Measurements from ENCODE around the gene HDAC8.
"Not testable (repeated sequence)": the region's sequence is repeated elsewhere in the genome, so short reads cannot be mapped to it uniquely, and the experiment has no call there.

HDAC8 gene

DNA sequence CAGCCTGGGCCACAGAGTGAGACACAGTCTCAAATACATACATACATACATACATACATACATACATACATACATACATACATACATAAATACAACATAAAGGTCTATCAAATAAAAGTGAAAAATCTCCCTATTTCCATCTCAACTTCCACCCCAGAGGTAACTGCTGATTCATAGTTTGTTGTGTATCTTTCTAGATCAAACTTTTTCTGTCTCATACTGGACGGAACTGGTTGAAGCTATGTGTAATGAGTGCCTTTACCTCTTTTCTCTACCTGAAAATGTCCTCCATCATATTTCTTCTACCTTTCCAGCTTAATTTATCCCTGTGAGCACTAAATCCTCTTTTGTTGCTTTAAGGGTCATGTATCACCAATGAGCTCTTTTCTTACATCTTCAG, 102.5 kb downstream of the HDAC8 start:
- DNase-seq: no peak
- intact Hi-C loops (cut with DNase I): no loop called here

DNA sequence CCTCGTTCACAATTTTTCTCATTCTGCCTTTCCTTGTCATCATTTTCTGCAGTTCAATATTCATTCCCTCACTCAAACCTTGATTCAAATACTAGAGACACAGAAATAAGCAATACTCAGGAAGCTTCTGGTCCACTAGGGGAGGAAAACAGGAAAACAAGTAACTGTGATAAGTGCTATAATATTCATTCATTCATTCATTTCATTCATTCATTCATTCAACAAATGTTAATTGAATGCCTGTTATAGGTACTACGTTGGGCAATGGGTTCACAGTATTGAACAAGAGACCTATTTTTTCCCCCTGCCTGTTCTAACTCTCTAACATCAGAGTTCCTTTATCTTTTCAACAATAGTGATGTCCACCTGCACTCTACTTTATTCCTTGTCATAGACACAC, 104.0 kb downstream of the HDAC8 start:
- intact Hi-C loops (cut with DNase I): no loop called here
- no peak for DNase-seq

DNA sequence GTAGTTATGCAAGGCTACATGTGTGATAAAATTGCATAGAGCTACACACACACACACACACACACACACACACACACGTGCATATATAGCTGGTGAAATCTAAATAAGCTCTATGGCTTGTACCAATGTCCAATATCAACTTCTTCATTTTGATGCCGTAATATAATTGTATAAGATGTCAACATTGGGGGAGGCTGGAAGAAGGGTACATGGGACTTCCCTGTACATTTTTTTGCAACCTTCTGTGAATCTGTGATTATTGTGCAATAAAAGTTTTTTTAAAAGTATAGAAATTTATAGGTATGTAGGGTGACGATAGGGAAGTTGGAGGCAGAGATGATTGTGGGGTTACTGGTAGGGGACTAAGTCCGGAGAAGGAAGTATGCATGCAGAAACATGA, 105.5 kb downstream of the HDAC8 start:
- intact Hi-C loops (cut with DNase I): no loop called here
- no peak for DNase-seq

DNA sequence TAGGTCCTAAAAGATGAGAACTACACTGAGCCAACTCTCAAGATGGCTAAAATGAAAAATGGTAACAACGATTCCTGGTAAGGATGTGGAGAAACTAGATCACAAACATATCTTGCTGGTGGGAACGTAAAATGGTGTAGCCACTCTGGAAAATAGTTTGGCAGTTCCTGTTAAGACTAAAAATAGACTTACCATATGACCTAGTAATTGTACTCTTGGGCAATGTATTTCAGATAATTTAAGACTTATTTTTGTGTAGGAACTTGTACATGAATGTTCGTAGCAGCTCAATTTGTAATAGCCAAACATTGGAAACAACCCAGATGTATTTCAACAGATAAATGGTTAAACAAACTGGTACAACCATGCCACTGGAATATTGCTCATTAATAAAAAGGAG, 106.2 kb downstream of the HDAC8 start:
- intact Hi-C loops (cut with DNase I): no loop called here
- no peak for DNase-seq

DNA sequence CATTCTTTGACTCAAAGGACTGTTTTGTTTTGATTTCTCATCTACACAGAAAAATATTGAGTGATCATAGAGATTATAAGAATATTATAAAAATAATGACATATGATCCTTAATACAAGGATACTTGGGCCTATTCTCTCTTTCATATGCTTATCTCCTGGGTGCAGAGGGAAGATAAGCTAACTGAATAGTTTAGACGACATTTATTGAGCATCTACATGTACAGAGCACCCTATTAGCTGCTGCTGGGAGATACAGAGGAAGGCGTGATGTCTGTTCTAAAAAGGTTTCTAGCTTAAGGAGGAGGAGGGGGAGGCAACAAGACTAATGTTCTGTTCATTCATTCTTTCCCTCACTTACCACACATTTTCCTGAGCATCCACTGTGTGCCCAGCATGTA, 106.8 kb downstream of the HDAC8 start:
- peak in 1 of 42 donors; percentile 8 for DNase-seq
- intact Hi-C loops (cut with DNase I): no loop called here

DNA sequence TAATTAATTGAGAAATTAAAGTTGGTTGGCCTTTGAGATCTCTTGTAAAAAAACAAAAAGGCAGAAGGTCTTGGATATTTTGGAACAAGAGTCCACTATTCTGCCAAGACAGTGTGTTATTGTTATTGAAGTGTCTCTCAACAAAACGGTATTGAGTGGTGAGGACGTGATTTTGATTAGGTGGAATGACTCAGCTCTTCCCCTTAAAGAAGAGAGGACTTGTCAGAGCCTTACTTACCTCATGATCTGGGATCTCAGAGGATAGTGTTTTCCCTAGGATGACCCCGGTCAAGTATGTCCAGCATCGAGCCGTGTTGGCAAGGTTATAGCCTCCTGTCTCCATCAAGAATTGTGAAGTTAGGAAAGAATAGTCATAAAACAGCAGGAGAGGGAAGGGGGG, 110.9 kb downstream of the HDAC8 start:
- intact Hi-C loops (cut with DNase I): no loop called here

DNA sequence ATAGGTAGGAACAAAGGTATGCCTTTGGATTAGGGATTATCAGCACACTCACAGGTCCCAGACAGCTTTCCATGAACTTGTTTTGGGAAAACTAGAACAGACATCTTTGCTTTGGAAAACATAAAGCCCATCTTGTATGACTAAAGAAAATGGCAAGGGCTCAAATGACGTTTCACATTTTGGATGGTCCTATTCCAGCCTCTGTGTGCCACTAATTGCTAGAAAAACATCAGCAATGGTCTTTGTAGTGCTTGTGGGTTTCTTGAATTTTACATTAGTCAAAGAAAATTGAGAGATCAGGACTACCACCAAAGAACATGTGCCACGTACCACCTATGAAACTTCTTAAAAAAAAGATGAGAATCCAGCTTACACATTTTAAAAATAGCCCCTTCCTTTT, 111.4 kb downstream of the HDAC8 start:
- intact Hi-C loops (cut with DNase I): no loop called here
- no peak for DNase-seq

More for the DNA sequence above, 110.9 kb downstream of the HDAC8 start:
- DNase-seq: no peak

DNA sequence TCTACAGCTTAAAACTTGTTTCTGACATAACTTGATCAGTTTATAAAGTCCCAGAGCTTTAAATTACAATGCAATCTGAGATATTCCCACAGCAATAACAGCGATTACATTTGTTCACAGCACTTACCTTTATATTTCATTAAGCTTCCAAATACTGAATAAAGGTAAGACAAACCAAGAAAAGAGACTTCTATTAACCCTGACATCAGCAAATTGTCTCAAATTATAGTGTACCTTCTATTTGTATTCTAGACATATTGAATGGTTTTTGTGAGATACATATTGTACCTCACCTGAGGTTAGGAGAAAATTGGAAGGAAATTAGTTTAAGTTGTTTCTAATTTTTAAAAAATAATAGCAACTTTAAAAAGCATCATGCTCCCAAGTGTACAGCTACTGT, 111.9 kb downstream of the HDAC8 start:
- DNase-seq: no peak
- intact Hi-C loops (cut with DNase I): no loop called here

DNA sequence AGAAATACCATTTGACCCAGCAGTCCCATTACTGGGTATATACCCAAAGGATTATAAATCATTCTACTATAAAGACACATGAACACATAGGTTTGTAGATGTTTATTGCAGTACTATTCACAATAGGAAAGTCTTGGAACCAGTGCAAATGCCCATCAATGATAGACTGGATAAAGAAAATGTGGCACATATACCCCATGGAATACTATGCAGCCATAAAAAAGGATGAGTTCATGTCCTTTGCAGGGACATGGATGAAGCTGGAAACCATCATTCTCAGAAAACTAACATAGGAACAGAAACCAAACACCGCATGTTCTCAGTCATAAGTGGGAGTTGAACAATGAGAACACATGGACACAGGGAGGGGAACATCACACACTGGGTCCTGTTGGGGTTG, 123.6 kb downstream of the HDAC8 start:
- intact Hi-C loops (cut with DNase I): not testable (repeated sequence)

DNA sequence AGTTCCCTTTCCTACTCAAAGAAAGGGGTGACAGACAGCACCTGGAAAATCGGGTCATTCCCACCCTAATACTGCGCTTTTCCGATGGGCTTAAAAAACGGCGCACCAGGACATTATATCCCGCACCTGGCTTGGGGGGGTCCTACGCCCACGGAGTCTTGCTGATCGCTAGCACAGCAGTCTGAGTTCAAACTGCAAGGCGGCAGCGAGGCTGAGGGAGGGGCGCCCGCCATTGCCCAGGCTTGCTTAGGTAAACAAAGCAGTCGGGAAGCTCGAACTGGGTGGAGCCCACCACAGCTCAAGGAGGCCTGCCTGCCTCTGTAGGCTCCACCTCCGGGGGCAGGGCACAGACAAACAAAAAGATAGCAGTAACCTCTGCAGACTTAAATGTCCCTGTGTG, 131.9 kb downstream of the HDAC8 start:
- DNase-seq; intact Hi-C loops (cut with DNase I): not testable (repeated sequence)

More for the DNA sequence above, 123.6 kb downstream of the HDAC8 start:
- not testable (repeated sequence) for DNase-seq

DNA sequence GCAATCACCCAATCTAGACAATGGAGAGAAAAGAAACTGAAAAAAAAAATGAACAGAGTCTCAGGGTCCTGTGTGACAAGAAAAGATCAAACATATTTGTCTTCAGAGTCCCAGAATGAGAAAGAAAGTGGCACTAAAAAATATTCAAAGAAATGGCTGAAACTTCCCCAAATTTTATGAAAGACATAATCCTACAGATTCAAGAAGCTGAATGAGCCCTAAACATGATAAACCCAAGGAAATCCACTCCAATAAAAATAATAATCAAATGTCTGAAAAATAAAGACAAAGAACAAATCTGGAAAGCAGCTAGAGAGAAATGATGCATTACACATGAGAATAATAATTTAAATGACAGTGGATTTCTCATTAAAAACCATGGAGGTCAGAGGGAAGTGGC, 136.6 kb downstream of the HDAC8 start:
- intact Hi-C loops (cut with DNase I): no loop called here
- DNase-seq: no peak

DNA sequence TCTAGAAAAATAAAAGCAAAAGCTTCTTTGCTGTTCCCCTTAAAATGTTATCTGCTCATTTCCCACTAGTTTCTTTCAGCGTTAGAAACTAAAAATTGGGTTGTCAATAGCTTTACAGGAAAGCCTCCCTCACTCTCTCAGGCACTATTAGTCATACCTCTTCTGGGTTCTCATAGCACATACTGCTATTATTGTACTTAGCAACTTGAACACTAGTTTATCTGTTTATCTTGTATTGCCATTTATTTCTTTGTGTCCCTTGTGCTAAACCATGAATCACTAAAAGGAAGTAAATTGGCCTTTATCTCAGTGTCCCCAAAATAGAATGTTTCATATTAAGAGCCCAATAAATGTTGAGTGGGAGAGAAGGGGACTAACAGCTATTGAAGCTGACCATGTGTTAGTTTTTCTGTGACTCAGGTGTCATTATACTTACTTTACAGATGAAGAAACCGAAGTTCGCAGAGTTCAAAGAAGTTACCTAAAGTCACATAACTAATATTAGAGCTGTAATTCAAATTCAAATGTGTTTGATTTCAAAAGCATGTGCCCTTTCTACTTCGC, 142.2 kb downstream of the HDAC8 start:
- intact Hi-C loops (cut with DNase I): no loop called here

DNA sequence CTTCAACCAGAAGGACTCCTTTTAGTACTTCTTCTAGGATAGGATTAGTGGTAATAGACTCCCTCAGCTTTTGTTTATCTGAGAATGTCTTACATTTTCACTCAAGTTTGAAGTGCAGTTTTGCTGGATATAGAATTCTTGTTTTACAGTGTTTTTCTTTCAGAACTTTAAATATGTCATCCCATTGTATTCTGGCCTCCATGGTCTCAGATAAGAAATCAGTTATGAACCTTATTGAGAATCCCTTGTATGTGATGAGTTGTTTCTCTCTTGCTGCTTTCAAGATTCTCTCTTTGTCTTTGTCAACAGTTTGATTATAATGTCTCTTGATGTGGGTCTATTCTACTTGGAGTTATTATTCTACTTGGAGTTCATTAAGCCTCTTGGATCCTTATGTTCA, 150.8 kb downstream of the HDAC8 start:
- DNase-seq: no peak
- intact Hi-C loops (cut with DNase I): no loop called here

More for the DNA sequence above, 142.2 kb downstream of the HDAC8 start:
- no peak for DNase-seq

DNA sequence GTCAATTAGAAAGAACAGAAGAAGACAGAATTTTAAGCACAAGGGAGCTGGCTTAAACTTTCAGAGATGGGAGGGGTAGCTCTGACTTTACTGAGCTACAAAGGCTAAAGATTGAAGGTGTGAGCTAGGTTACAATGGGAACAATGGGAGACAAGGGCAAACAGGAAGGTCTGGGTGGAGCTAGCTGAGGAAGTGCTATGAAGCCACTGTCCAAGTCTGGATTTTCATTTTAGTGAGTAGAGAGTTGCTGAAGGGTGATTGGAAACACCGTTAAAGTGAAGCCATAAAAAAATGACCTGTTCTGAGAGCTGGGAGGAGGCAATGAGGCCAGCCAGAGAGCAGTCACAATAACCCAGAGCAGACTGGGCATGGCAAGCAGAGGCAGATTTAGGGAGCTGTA, 162.7 kb downstream of the HDAC8 start:
- intact Hi-C loops (cut with DNase I): no loop called here
- no peak for DNase-seq

DNA sequence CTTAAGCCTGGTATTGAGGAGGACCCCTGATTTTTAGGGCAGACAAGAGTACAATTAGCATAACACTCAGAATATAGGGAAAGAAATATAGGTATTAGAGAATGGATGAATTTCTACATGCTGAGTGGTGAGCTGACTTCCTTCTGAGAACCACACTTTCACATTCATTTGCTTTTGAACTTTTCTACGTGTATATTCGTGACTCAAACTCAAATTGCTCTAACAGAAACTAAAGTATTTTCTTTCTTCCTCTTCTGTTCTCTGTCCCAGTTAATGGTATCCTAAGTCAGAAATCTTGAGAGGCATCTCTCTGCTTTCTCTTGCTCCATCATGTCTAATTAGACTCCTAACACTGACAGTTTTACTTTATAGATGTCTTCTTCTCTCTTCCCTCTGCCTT, 163.8 kb downstream of the HDAC8 start:
- intact Hi-C loops (cut with DNase I): no loop called here
- no peak for DNase-seq

DNA sequence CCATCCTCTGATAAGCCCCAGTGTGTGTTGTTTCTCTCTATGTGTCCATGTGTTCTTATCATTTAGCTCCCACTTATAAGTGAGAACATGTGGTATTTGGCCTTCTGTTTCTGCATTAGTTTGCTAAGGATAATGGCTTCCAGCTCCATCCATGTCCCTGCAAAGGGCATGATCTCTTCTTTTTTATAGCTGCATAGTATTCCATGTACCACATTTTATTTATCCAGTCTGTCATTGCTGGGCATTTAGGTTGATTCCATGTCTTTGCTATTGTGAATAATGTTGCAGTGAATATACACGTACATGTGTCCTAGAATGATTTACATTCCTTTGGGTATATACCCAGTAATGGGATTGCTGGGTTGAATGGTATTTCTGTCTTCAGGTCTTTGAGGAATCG, 167.5 kb downstream of the HDAC8 start:
- intact Hi-C loops (cut with DNase I); DNase-seq: not testable (repeated sequence)

DNA sequence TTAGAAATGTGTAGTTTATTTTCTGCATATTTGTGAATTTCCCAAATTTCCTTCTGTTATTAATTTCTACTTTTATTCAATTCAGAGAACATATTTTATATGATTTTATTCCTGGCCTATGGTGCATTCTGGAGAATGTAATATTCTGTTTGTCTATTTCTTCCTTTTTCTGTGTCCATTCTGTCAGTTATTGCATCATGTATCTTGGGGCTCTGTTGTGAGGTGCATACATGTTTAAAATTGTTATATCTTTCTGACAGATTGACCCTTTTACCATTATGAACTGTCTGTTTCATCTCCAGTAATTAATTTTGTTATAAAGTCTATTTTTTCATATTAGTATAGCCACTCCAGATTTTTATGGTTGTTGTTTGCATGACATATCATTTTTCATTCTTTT, 170.0 kb downstream of the HDAC8 start:
- intact Hi-C loops (cut with DNase I): no loop called here
- no peak for DNase-seq

DNA sequence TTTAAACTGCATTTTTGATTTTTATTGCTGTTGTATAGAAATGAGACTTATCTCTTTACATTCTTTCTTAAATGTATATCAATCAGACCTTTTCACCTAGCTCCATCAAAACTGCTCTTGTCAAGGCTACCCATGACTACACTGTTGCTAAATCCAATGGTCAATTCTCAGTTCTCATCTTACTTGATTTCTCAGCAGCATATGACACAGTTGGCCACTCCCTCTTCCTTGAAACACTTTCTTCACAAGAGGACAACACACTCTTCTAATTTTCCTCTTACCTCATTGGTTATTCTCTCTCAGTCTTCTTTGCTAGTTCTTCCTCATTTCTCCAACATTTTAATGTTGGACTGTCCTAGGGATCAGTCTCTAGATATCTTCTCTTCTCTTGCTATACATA, 172.8 kb downstream of the HDAC8 start:
- intact Hi-C loops (cut with DNase I): no loop called here
- DNase-seq: no peak

DNA sequence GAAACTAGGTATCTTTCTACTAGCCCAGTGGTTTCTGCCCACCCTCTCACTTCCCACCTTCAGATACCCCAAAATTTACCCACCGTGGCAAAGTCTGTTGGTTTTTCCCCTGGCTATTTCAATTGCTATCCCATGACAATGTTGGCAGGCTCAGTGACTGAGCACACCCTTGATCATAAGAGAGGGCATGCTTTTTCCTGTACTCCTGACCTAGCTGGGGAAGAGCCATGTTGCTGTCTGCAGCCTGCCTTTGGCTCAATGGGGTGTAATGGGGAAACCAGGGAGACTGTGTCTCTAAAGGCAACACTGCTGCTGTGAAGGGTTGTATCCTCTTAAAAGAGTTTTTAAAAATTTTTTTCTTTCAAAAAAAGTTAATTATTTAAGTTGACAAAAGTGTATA, 176.5 kb downstream of the HDAC8 start:
- no peak for DNase-seq
- intact Hi-C loops (cut with DNase I): no loop called here

DNA sequence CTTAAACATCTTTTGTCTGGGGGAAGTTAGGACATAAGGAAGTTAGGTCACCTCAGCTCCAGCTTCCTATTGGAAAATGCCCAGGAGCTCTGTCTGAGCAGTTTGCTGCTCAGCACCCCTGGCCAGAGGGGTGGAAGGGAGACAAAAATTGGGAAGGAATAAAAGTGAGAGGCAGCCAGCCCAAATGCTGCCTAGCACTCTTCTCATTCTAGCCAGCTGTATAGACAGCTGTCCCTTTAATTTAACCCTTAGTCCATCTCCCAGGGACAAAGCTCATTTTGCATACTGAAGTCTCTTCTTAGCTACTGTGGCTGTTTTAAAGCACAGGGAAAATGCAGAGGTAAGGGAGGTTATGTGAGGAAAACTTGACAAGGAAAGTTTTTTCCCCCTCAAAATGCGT, 177.4 kb downstream of the HDAC8 start:
- DNase-seq: no peak
- intact Hi-C loops (cut with DNase I): no loop called here

DNA sequence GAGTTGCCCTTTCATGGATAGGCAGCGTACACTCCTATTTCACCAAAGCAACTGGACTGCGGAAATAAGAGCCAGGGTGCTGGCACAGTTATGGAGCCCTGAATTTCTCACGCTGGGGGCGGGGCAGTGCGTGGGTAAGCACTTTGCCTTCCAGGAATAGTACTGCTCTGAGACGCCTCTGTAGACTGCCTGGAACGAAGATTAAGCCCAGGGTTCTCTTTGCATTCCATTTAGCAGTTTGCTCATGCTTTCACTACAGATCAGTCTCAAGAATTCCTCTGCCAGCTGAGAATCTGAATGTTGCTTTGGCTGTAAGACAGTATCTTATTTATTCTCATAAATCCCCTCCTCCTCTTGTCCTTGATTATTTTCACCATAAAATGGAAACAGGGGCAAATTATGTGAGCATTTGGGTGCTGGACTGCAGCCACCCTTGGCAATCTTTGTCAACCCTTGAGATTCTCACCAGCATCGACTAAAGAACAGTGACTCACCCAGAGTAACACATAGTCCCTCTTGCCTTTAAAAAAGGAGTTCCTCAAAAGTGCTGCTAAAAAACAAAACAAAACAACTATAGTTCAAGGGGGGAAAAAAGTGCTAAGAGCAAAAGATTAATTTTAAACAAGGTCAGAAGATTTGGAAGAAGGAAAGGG, 178.0 kb downstream of the HDAC8 start:
- DNase-seq: peak in 38 of 42 donors; percentile 1 to 76 (median 32)
- intact Hi-C loops (cut with DNase I): no loop called here
